PFSK-1 (cell line): Measurements from ENCODE around the gene SMIM23.

Experiments
- FOXP2 ChIP-seq: optimal IDR thresholded peaks from 2 replicates; pipeline ENCODE3; 2011; ENCODE audit warnings: borderline replicate concordance, control low read depth, inconsistent platforms; ENCODE audit not compliant: insufficient read depth; ENCODE audit errors: extremely low read length, extremely low read depth
- POLR2AphosphoS5 ChIP-seq: IDR thresholded peaks from 2 replicates; pipeline ENCODE4 v1.6.1; 2012; ENCODE audit warnings: low read depth, mild to moderate bottlenecking, control low read depth, low read length, moderate library complexity
- REST ChIP-seq, 2 experiments: IDR thresholded peaks; 2 replicates each; pipeline versions ENCODE4 v1.6.1 to v1.8.0; 2011 to 2012; ENCODE audit warnings: low read depth in 2 of 2, low read length in 2 of 2, control low read depth in 1 of 2, inconsistent platforms in 1 of 2, mild to moderate bottlenecking in 1 of 2, moderate library complexity in 1 of 2; ENCODE audit not compliant: insufficient read depth in 1 of 2
- SIN3A ChIP-seq: IDR thresholded peaks from 2 replicates; pipeline ENCODE4 v1.6.1; 2012; ENCODE audit warnings: mild to moderate bottlenecking, low read length, moderate library complexity, borderline replicate concordance; ENCODE audit not compliant: insufficient read depth
- TAF1 ChIP-seq: IDR thresholded peaks from 2 replicates; pipeline ENCODE4 v1.6.1; 2012; ENCODE audit warnings: low read length, control low read depth, borderline replicate concordance; ENCODE audit not compliant: insufficient read depth

Gene SMIM23

GRCh38 chr5:171773106-171773505, 12.5 kb upstream of the SMIM23 start:
- TF ChIP-seq TAF1, result no peak
- no peak for TF ChIP-seq SIN3A
- no peak for TF ChIP-seq POLR2AphosphoS5
- TF ChIP-seq REST (IDR thresholded peaks at IDR 0.05; ENCODE audit: insufficient read depth in 1 of 2, low read depth in 2 of 2, low read length in 2 of 2), result no peak
- TF ChIP-seq FOXP2, result no peak

- TF ChIP-seq POLR2AphosphoS5 (no peak), REST (IDR thresholded peaks at IDR 0.05; ENCODE audit: insufficient read depth in 1 of 2, low read depth in 2 of 2, low read length in 2 of 2) (no peak), SIN3A (no peak), TAF1 (no peak), FOXP2 (no peak)
These were observed 11.2 kb upstream of the SMIM23 start for GRCh38 chr5:171774418-171774817.

GRCh38 chr5:171776213-171776612, 9.4 kb upstream of the SMIM23 start:
- TF ChIP-seq POLR2AphosphoS5, result no peak
- no peak for TF ChIP-seq SIN3A
- no peak for TF ChIP-seq REST (IDR thresholded peaks at IDR 0.05; ENCODE audit: insufficient read depth in 1 of 2, low read depth in 2 of 2, low read length in 2 of 2)

- TF ChIP-seq POLR2AphosphoS5 (no peak), FOXP2 (no peak), REST (IDR thresholded peaks at IDR 0.05; ENCODE audit: insufficient read depth in 1 of 2, low read depth in 2 of 2, low read length in 2 of 2) (no peak), SIN3A (no peak), TAF1 (no peak)
These were observed 8.6 kb upstream of the SMIM23 start for GRCh38 chr5:171776770-171777759.
